Stimulated activated CD8-positive, alpha-beta memory T cell treated with anti-CD3 and anti-CD28 coated beads, Interleukin-12 subunit alpha, Interleukin-12 subunit beta, amount 100 ng/mL, for 4 hours (primary cell): ENCODE measurements around the gene PCGF2.
A peak's percentile ranks its signal among the peaks of the same experiment; 100 is the strongest.
"Not testable (repeated sequence)": the region's sequence is repeated elsewhere in the genome, so short reads cannot be mapped to it uniquely, and the experiment has no call there.

Experiments
- DNase-seq: peaks from one replicate; pipeline ENCODE4 v3.0.0-alpha.2; 2020; ENCODE audit warnings: low read depth

PCGF2 gene

GRCh38 chr17:38735161-38735997 lies 12.8 kb downstream of the PCGF2 start:
- peak; percentile 64 for DNase-seq

GRCh38 chr17:38733982-38734973 lies 13.9 kb downstream of the PCGF2 start:
- no peak for DNase-seq

GRCh38 chr17:38733282-38733981 lies 14.7 kb downstream of the PCGF2 start:
- DNase-seq: no peak

GRCh38 chr17:38732376-38733281 lies 15.5 kb downstream of the PCGF2 start:
- DNase-seq: no peak

- DNase-seq: no peak
Measured at GRCh38 chr17:38731526-38732294, 16.4 kb downstream of the PCGF2 start.

- no peak for DNase-seq
Measured at GRCh38 chr17:38730526-38731379, 17.4 kb downstream of the PCGF2 start.

GRCh38 chr17:38729886-38730525 lies 18.1 kb downstream of the PCGF2 start, which contains the start of gene CISD3:
TSS of gene CISD3 (plus strand) at chr17:38730341. CDS start at chr17:38730359, 18 bp downstream.
- peak; percentile 82 for DNase-seq

- no peak for DNase-seq
Measured at GRCh38 chr17:38729368-38729885, 18.7 kb downstream of the PCGF2 start.

- peak; percentile 63 for DNase-seq
Measured at GRCh38 chr17:38728290-38728831, 19.8 kb downstream of the PCGF2 start.

GRCh38 chr17:38727736-38728135 lies 20.4 kb downstream of the PCGF2 start:
- DNase-seq: peak; percentile 61

GRCh38 chr17:38726145-38726544 lies 22.0 kb downstream of the PCGF2 start:
- DNase-seq: not testable (repeated sequence)

- no peak for DNase-seq
Measured at GRCh38 chr17:38725066-38725465, 23.1 kb downstream of the PCGF2 start.

- no peak for DNase-seq
Measured at GRCh38 chr17:38724337-38724988, 23.7 kb downstream of the PCGF2 start.

- DNase-seq: no peak
Measured at GRCh38 chr17:38721802-38722201, 26.3 kb downstream of the PCGF2 start.

GRCh38 chr17:38720941-38721340 lies 27.2 kb downstream of the PCGF2 start:
- DNase-seq: no peak

- DNase-seq: no peak
Measured at GRCh38 chr17:38719943-38720641, 28.0 kb downstream of the PCGF2 start.
